LNCAP (cell line): ENCODE results near the gene ZNF543.

Experiments
- CTCF ChIP-seq: fragments of 450-650 bp; IDR thresholded peaks from 2 replicates; pipeline ENCODE4 v1.5.1; 2017; ENCODE audit warnings: mild to moderate bottlenecking

ZNF543 gene

GRCh38 chr19:57305056-57305455 lies 15.2 kb upstream of the ZNF543 start:
- TF ChIP-seq CTCF = no peak

- no peak for TF ChIP-seq CTCF
These were observed 11.8 kb upstream of the ZNF543 start for GRCh38 chr19:57308514-57308913.

GRCh38 chr19:57310792-57311191 lies 9.5 kb upstream of the ZNF543 start:
- no peak for TF ChIP-seq CTCF

- TF ChIP-seq CTCF = no peak
These were observed 6.1 kb upstream of the ZNF543 start for GRCh38 chr19:57314146-57314545.

- no peak for TF ChIP-seq CTCF
These were observed 2.8 kb upstream of the ZNF543 start for GRCh38 chr19:57317503-57317902.

DNA sequence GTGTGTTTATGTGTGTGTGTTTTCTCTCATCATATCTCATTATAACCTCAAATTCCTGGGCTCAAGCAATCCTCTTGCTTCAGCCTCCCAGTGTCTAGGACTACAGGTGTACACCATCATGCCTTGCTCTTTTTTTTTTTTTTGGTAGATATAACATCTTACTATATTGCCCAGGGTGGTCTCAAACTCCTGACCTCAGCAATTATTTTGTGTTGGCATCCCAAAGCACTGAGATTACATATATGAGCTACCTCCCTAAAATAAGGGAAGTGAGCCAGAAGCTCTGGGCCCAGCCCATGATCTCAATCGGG lies 448 bp upstream of the ZNF543 start:
- TF ChIP-seq CTCF = no peak

DNA sequence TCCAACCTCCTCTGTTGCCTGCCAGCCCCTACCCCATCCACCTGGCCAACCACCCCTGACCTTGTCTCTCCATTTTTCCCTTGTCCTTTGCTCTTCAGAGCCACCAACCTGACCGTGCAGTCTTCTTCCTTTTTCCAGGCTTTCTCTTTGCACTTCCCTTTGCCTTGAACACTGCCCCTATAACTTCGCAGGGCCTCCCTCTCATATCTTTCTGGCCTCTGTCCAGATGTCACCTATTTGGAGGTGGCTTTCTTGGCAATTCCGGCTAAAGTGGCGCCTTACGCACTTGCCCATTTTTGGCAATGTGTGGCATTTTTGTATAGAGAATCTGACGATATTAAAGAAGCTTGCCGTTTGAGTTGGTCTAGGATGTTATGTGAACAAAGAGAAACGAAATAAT lies 844 bp downstream of the ZNF543 start:
- no peak for TF ChIP-seq CTCF

- no peak for TF ChIP-seq CTCF
These were observed 1.5 kb downstream of the ZNF543 start for GRCh38 chr19:57321751-57322150.
